Tibial nerve (tissue), 4 donors: ENCODE results near the gene DTNBP1. TPM values are rescaled to one million over a fixed set of nuclear protein-coding genes. Genes with fewer than 3 reads are reported as not detected.

Source experiments
- DNase-seq, 2 donors: peaks; one replicate each; pipeline ENCODE4 v3.0.0-alpha.2; 2019; ENCODE audit warnings: low spot score in 2 of 2
- H3K27ac ChIP-seq, 4 donors: fragments of 200-600 bp; sonication (generic) in 3 of 4; one replicate each; pipeline ENCODE4 v1.5.1; 2017 to 2019; ENCODE audit warnings: mild to moderate bottlenecking in 1 of 4
- H3K27me3 ChIP-seq, 2 donors: fragments of 200-600 bp; sonication (generic) in 1 of 2; one replicate each; pipeline versions ENCODE4 v1.5.1 to v1.6.0; 2017 to 2019
- H3K36me3 ChIP-seq, 3 donors: fragments of 200-600 bp; sonication (generic); one replicate each; pipeline ENCODE4 v1.5.1; 2018 to 2019
- H3K4me1 ChIP-seq, 4 donors: fragments of 200-600 bp; sonication (generic) in 3 of 4; one replicate each; pipeline ENCODE4 v1.5.1; 2017 to 2019
- H3K4me3 ChIP-seq, 4 donors: fragments of 200-600 bp; sonication (generic) in 3 of 4; one replicate each; pipeline ENCODE4 v1.5.1; 2017 to 2019; ENCODE audit warnings: mild to moderate bottlenecking in 1 of 4, moderate library complexity in 1 of 4
- H3K9me3 ChIP-seq, 4 donors: fragments of 200-600 bp; sonication (generic) in 3 of 4; one replicate each; pipeline ENCODE4 v1.5.1; 2017 to 2019
- CTCF ChIP-seq, 5 experiments: fragments of 200-600 bp in 3 of 5; fragments of 450-650 bp in 2 of 5; sonication (generic) in 3 of 5; IDR thresholded peaks; one replicate each; pipeline ENCODE4 v1.5.1; 2016 to 2019; ENCODE audit warnings: antibody characterized with exemption in 5 of 5, mild to moderate bottlenecking in 3 of 5, moderate library complexity in 2 of 5
- EP300 ChIP-seq, 2 donors: sonication (generic); formaldehyde crosslinking; IDR thresholded peaks; one replicate each; pipeline ENCODE4 v1.6.1; 2017; ENCODE audit warnings: antibody characterized with exemption in 2 of 2, mild to moderate bottlenecking in 1 of 2
- POLR2A ChIP-seq, 2 donors: fragments of 450-650 bp; IDR thresholded peaks; one replicate each; pipeline ENCODE4 v1.6.1; 2017; ENCODE audit warnings: antibody characterized with exemption in 2 of 2, mild to moderate bottlenecking in 2 of 2, moderate library complexity in 2 of 2
- WGBS, 2 donors: methylation state at CpG; one replicate each; pipeline ENCODE4 v1.1.5; 2018; 5-methylcytosine and 5-hydroxymethylcytosine counted together
- total RNA-seq, 4 donors: library from RNA; depleted of rRNA; stranded (reverse); fragments of >200 nt; gene quantifications; one replicate each; pipeline ENCODE4 v1.1.0, GENCODE V29; 2016

The DTNBP1 gene
- total RNA-seq, result 10 to 100 TPM; 14.7 to 36.6 (median 16.1) TPM

- TF ChIP-seq POLR2A (IDR thresholded peaks at IDR 0.05), result peak in 1 of 2 donors; percentile 48
- no peak for TF ChIP-seq CTCF (IDR thresholded peaks at IDR 0.05)
- no peak for TF ChIP-seq EP300 (IDR thresholded peaks at IDR 0.05)
- WGBS, 2 donors, result 0 to 2% methylated on average over 15 to 38 of the region's 98 CpGs
- Histone ChIP-seq H3K4me3 (peak within 1 kb of the TSS; percentile 75 to 99 (median 92)), H3K4me1 (peaks cover 0 to 21% (median 6%) of the 10 kb centered on the region in 4 donors), H3K27ac (peak within 1 kb of the TSS; percentile 69 to 92 (median 84)), H3K9me3 (no peaks in the 10 kb centered on the region), H3K36me3 (no peaks in the 10 kb centered on the region), H3K27me3 (no peaks in the 10 kb centered on the region)
- peak; percentile 67 to 73 for DNase-seq
Observed at GRCh38 chr6:15662326-15663129, at the start of gene DTNBP1. TSS of gene DTNBP1 (minus strand) at chr6:15663028. CDS start at chr6:15662869, 159 bp downstream.

- Histone ChIP-seq H3K36me3 (no peaks in the 10 kb centered on the region), H3K9me3 (no peaks in the 10 kb centered on the region), H3K4me3 (no peak overlapping the region), H3K4me1 (no peaks in the 10 kb centered on the region), H3K27ac (no peak overlapping the region), H3K27me3 (no peaks in the 10 kb centered on the region)
- no peak for TF ChIP-seq CTCF (IDR thresholded peaks at IDR 0.05)
- TF ChIP-seq POLR2A (IDR thresholded peaks at IDR 0.05), result no peak
- TF ChIP-seq EP300 (IDR thresholded peaks at IDR 0.05), result no peak
- 89 to 95% methylated on average over 2 of the region's 2 CpGs for WGBS, 2 donors
- DNase-seq, result no peak
Observed at GRCh38 chr6:15709651-15710269, 46.9 kb upstream of the DTNBP1 start.

- H3K9me3 ChIP-seq, result peaks cover 0 to 7% (median 0%) of the 10 kb centered on the region in 4 donors
- no peak for DNase-seq
- H3K36me3 ChIP-seq, result no peaks in the 10 kb centered on the region
- H3K27me3 ChIP-seq, result no peaks in the 10 kb centered on the region
- no peak overlapping the region for H3K27ac ChIP-seq
- H3K4me1 ChIP-seq, result no peaks in the 10 kb centered on the region
- no peak overlapping the region for H3K4me3 ChIP-seq
- TF ChIP-seq CTCF (IDR thresholded peaks at IDR 0.05) (no peak), POLR2A (IDR thresholded peaks at IDR 0.05) (no peak), EP300 (IDR thresholded peaks at IDR 0.05) (no peak)
- WGBS, 2 donors, result 63% methylated on average over 5 of the region's 5 CpGs
Observed at GRCh38 chr6:15708231-15708630, 45.4 kb upstream of the DTNBP1 start.

GRCh38 chr6:15705981-15706380, 43.2 kb upstream of the DTNBP1 start:
- TF ChIP-seq EP300 (IDR thresholded peaks at IDR 0.05) (no peak), CTCF (IDR thresholded peaks at IDR 0.05) (no peak), POLR2A (IDR thresholded peaks at IDR 0.05) (no peak)
- Histone ChIP-seq H3K4me3 (no peak overlapping the region), H3K4me1 (no peaks in the 10 kb centered on the region), H3K27me3 (no peaks in the 10 kb centered on the region), H3K9me3 (peaks cover 0 to 7% (median 0%) of the 10 kb centered on the region in 4 donors), H3K27ac (no peak overlapping the region), H3K36me3 (no peaks in the 10 kb centered on the region)
- DNase-seq, result no peak
- 53 to 55% methylated on average over 3 of the region's 3 CpGs for WGBS, 2 donors

- WGBS, 2 donors, result 76 to 87% methylated on average over 1 of the region's 1 CpG
- H3K4me3 ChIP-seq, result no peak overlapping the region
- H3K27me3 ChIP-seq, result no peaks in the 10 kb centered on the region
- TF ChIP-seq CTCF (IDR thresholded peaks at IDR 0.05) (no peak), EP300 (IDR thresholded peaks at IDR 0.05) (no peak), POLR2A (IDR thresholded peaks at IDR 0.05) (no peak)
- DNase-seq, result no peak
- no peaks in the 10 kb centered on the region for H3K36me3 ChIP-seq
- no peak overlapping the region for H3K27ac ChIP-seq
- H3K9me3 ChIP-seq, result peaks cover 0 to 2% (median 0%) of the 10 kb centered on the region in 4 donors
- no peaks in the 10 kb centered on the region for H3K4me1 ChIP-seq
Observed at GRCh38 chr6:15698471-15698870, 35.6 kb upstream of the DTNBP1 start.
